ENCODE data around the gene ANKRD28.

DNA sequence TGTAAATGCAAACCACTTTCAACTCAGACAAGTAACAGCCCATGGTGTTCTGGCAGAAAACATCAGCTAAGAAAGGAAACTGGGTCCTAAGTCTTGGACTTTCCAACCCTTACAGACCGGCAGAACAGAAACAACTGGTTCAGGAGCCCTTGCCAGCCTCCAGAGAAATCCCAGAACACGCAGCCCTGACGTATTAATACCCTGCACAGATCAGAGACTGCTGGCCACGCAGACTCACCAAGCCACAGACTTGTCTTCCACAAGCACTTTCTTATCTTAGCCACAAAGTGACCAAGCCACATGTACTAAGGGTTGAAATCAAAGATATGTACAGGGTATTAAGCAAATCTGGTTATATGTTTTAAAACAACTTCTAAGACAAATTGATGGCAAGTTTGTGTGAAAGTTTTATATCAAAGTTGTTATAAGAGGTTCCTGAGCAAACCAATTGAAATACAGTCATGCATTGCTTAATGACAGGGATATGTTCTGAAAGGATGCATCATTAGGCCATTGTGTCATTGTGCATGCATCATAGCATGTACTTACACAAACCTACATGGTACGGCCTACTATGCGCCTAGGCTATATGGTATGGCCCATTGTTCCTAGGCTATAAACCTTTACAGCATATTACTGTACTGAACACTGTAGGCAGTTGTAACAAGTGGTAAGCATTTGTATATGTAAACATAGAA, 159.4 kb downstream of the ANKRD28 start:
- TF ChIP-seq, protein P1, sequence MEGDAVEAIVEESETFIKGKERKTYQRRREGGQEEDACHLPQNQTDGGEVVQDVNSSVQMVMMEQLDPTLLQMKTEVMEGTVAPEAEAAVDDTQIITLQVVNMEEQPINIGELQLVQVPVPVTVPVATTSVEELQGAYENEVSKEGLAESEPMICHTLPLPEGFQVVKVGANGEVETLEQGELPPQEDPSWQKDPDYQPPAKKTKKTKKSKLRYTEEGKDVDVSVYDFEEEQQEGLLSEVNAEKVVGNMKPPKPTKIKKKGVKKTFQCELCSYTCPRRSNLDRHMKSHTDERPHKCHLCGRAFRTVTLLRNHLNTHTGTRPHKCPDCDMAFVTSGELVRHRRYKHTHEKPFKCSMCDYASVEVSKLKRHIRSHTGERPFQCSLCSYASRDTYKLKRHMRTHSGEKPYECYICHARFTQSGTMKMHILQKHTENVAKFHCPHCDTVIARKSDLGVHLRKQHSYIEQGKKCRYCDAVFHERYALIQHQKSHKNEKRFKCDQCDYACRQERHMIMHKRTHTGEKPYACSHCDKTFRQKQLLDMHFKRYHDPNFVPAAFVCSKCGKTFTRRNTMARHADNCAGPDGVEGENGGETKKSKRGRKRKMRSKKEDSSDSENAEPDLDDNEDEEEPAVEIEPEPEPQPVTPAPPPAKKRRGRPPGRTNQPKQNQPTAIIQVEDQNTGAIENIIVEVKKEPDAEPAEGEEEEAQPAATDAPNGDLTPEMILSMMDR (IDR thresholded peaks at IDR 0.05): no peak
- TF ChIP-seq POLR2A (IDR thresholded peaks at IDR 0.05): no peak

All from uterus (tissue), 2 donors.